Neural cell (in vitro differentiated cells): ENCODE measurements around the gene LILRB3. TPM values are rescaled to one million over a fixed set of nuclear protein-coding genes. Genes with fewer than 3 reads are reported as not detected.

Experiments
- H2AFZ ChIP-seq: fragments of 200-600, 300-800 bp; sonication (generic), shearing (Covaris generic); 2 replicates; pipeline ENCODE4 v1.6.0; 2014; ENCODE audit warnings: low read depth, mild to moderate bottlenecking, antibody characterized with exemption, low read length, moderate library complexity
- H3F3A ChIP-seq: fragments of 200-600 bp; shearing (Covaris generic); 2 replicates; pipeline ENCODE4 v1.6.1; 2016; ENCODE audit warnings: mild to moderate bottlenecking, moderate library complexity, mixed read lengths, antibody characterized with exemption, low read length; ENCODE audit not compliant: insufficient read depth, poor library complexity, severe bottlenecking
- H3K27ac ChIP-seq: fragments of 200-600, 300-800 bp; sonication (generic), shearing (Covaris generic); 2 replicates; pipeline ENCODE4 v1.5.1; 2014; ENCODE audit warnings: mild to moderate bottlenecking, low read length, moderate library complexity
- H3K27me3 ChIP-seq: fragments of 300-800, 200-600 bp; sonication (generic), shearing (Covaris generic); 2 replicates; pipeline ENCODE4 v1.6.0; 2014; ENCODE audit warnings: mild to moderate bottlenecking, low read depth, low read length, moderate library complexity; ENCODE audit not compliant: insufficient read depth
- H3K36me3 ChIP-seq: fragments of 300-800, 200-600 bp; sonication (generic), shearing (Covaris generic); 2 replicates; pipeline ENCODE4 v1.5.1; 2014; ENCODE audit warnings: mild to moderate bottlenecking, antibody characterized with exemption, low read length, moderate library complexity; ENCODE audit not compliant: insufficient read depth
- H3K4me2 ChIP-seq: fragments of 300-800, 200-600 bp; sonication (generic), shearing (Covaris generic); 2 replicates; pipeline ENCODE4 v1.6.0; 2014; ENCODE audit warnings: mild to moderate bottlenecking, low read length
- H3K4me3 ChIP-seq: fragments of 300-800, 200-600 bp; sonication (generic), shearing (Covaris generic); 2 replicates; pipeline ENCODE4 v1.5.1; 2014; ENCODE audit warnings: mild to moderate bottlenecking, low read length, moderate library complexity
- H3K79me2 ChIP-seq: fragments of 200-600 bp; shearing (Covaris generic); replicated peaks from 2 replicates; pipeline ENCODE4 v1.6.0; 2014; ENCODE audit warnings: mild to moderate bottlenecking, low read length, moderate library complexity; ENCODE audit not compliant: insufficient read depth
- H3K9ac ChIP-seq: fragments of 300-800, 200-600 bp; sonication (generic), shearing (Covaris generic); 2 replicates; pipeline ENCODE4 v1.6.1; 2016; ENCODE audit warnings: mild to moderate bottlenecking, low read length, mixed read lengths
- H3K9me2 ChIP-seq: fragments of 200-600 bp; shearing (Covaris generic); 2 replicates; pipeline ENCODE4 v1.6.1; 2016; ENCODE audit warnings: mild to moderate bottlenecking, low read length, mixed read lengths; ENCODE audit not compliant: insufficient read depth
- H3K9me3 ChIP-seq: fragments of 200-600, 300-800 bp; sonication (generic), shearing (Covaris generic); 2 replicates; pipeline ENCODE4 v1.6.1; 2016; ENCODE audit warnings: mild to moderate bottlenecking, mixed run types, low read length, moderate library complexity, mixed read lengths
- H4K20me1 ChIP-seq: fragments of 200-600 bp; shearing (Covaris generic); 2 replicates; pipeline ENCODE4 v1.6.1; 2016; ENCODE audit warnings: mild to moderate bottlenecking, mixed run types; ENCODE audit not compliant: insufficient read depth
- CTCF ChIP-seq: fragments of 450-650 bp; IDR thresholded peaks from 2 replicates; pipeline ENCODE4 v1.5.1; 2014; ENCODE audit warnings: antibody characterized with exemption, mild to moderate bottlenecking, moderate library complexity; ENCODE audit not compliant: poor library complexity, severe bottlenecking
- EP300 ChIP-seq: fragments of 450-650 bp; conservative IDR thresholded peaks from 2 replicates; pipeline ENCODE4 v1.6.1; 2014; ENCODE audit warnings: antibody characterized with exemption, mild to moderate bottlenecking, moderate library complexity; ENCODE audit not compliant: poor library complexity, severe bottlenecking
- EZH2 ChIP-seq: fragments of 200-600, 300-800 bp; shearing (Covaris generic), sonication (generic); IDR thresholded peaks from 2 replicates; pipeline ENCODE4 v1.6.1; 2014; ENCODE audit warnings: antibody characterized with exemption, low read length, borderline replicate concordance, mild to moderate bottlenecking; ENCODE audit not compliant: insufficient read depth, poor library complexity, severe bottlenecking
- MXI1 ChIP-seq: fragments of 450-650 bp; conservative IDR thresholded peaks from 2 replicates; pipeline ENCODE4 v1.6.1; 2014; ENCODE audit warnings: antibody characterized with exemption, mild to moderate bottlenecking; ENCODE audit not compliant: poor library complexity, severe bottlenecking
- POLR2AphosphoS5 ChIP-seq: IDR thresholded peaks from 2 replicates; pipeline ENCODE4 v1.6.1; 2012
- RAD21 ChIP-seq: fragments of 450-650 bp; conservative IDR thresholded peaks from 2 replicates; pipeline ENCODE4 v1.6.1; 2014; ENCODE audit warnings: antibody characterized with exemption, mild to moderate bottlenecking, moderate library complexity
- REST ChIP-seq: IDR thresholded peaks from 2 replicates; pipeline ENCODE4 v1.6.1; 2012; ENCODE audit warnings: borderline replicate concordance
- SMC3 ChIP-seq: fragments of 450-650 bp; conservative IDR thresholded peaks from 2 replicates; pipeline ENCODE4 v1.6.1; 2014; ENCODE audit warnings: antibody characterized with exemption, mild to moderate bottlenecking, moderate library complexity; ENCODE audit not compliant: poor library complexity
- TAF1 ChIP-seq: IDR thresholded peaks from 2 replicates; pipeline ENCODE4 v1.6.1; 2012; ENCODE audit warnings: low read depth
- polyA plus RNA-seq: library from polyadenylated mRNA; depleted of rRNA; stranded (reverse); fragments of >200 nt; gene quantifications from 2 replicates; pipeline ENCODE4 v1.2.3, GENCODE V29; 2014

The LILRB3 gene
- polyA plus RNA-seq, 1 donor from 2014 or later, result not detected

DNA sequence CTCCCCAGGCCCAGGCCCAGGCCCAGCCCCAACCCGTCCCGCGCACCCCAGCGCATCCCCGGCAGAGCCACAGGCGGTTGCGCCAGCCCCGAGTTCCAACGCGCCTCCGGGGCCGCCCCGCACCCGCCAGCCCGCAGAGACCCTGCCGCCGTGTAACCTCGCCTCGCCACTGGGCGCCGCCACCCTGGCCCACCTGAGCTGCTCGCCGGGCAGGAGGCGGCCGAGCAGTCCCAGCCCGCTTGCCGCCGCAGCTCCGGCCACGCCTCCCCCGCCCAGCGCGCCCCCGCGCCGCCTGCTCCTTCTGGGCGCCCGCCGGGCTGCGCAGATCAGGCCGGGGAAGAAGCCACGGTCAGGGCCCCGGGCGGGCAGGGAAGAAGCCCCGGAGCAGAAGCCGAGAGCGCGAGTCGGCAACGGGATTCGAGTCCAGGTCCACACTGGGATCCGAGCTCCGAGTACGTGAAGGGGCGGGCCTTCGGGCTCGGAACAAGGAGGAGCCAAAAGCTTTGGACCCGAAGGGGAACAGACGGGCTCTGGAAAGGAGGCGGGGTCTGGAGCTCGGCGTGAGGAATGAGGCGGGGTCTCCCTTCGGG lies 33.6 kb downstream of the LILRB3 start, which contains the start of gene MBOAT7:
Gene MBOAT7 (minus strand): TSS at position 436 of the 590 bp plus-strand sequence. CDS start 1,072 bp downstream, outside the sequence.
- no peaks in the 10 kb centered on the region for H4K20me1 ChIP-seq
- no peaks in the 10 kb centered on the region for H3K27me3 ChIP-seq
- peak within 1 kb of the TSS; percentile 99 for H3K4me3 ChIP-seq
- peak within 1 kb of the TSS; percentile 70 for H3K4me2 ChIP-seq
- no peaks in the 10 kb centered on the region for H3K9me3 ChIP-seq
- H3K27ac ChIP-seq, result peak within 1 kb of the TSS; percentile 95
- peak; percentile 90 for TF ChIP-seq MXI1
- TF ChIP-seq REST, result peak; percentile 58
- TF ChIP-seq EZH2, result no peak
- peak; percentile 64 for TF ChIP-seq EP300
- TF ChIP-seq SMC3, result peak; percentile 71
- peak; percentile 79 for TF ChIP-seq POLR2AphosphoS5
- peak; percentile 64 for TF ChIP-seq RAD21
- peak; percentile 77 for TF ChIP-seq CTCF
- TF ChIP-seq TAF1, result peak; percentile 53
- H3F3A ChIP-seq, result no peaks in the 10 kb centered on the region
- peak within 1 kb of the TSS; percentile 92 for H3K9ac ChIP-seq
- H2AFZ ChIP-seq, result peak within 1 kb of the TSS; percentile 95
- no peaks in the 10 kb centered on the region for H3K36me3 ChIP-seq
- H3K9me2 ChIP-seq, result no peaks in the 10 kb centered on the region
- H3K79me2 ChIP-seq, result peaks cover 18% of the 10 kb centered on the region

DNA sequence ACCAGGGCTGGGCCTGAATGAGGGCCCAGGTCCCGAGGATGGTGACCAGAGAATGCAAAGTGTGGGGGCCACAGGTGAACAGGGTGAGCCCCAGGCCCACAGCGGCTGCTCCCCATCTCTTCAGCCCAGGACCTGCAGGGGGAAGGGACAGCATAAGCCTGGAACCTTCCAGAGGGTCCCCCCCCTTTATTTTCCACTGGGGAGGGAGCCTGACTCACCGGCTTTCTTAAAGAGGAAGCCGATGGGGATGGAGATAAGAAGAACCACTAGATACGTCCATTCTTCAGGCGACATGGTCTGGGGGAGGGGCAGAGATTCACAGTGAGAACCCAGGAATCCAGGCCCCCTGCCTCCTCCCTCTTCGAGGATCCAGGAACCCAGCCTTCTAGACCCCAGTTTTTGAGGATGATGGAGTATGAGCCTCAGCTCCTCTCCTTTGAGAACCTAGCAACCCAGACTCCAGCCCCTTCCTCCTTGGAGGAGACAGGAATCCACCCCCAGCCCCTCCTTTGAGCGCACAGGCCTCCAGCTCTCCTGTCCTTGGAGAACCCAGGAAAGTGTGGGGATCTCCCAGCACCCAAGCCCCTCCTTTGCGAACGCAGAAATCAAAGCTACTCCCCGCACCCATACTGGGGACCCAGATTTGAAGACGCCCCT lies 34.5 kb downstream of the LILRB3 start:
- no peaks in the 10 kb centered on the region for H3F3A ChIP-seq
- peak overlapping the region; percentile 99 for H3K4me3 ChIP-seq
- no peaks in the 10 kb centered on the region for H3K36me3 ChIP-seq
- no peak overlapping the region for H2AFZ ChIP-seq
- peak overlapping the region; percentile 87 for H3K27ac ChIP-seq
- H3K9ac ChIP-seq, result peak overlapping the region; percentile 89
- H3K79me2 ChIP-seq, result peaks cover 18% of the 10 kb centered on the region
- peak overlapping the region; percentile 70 for H3K4me2 ChIP-seq
- TF ChIP-seq EZH2 (no peak), REST (no peak), MXI1 (no peak), EP300 (no peak), TAF1 (no peak)
- H3K27me3 ChIP-seq, result no peaks in the 10 kb centered on the region
- no peaks in the 10 kb centered on the region for H3K9me3 ChIP-seq
- H4K20me1 ChIP-seq, result no peaks in the 10 kb centered on the region
- H3K9me2 ChIP-seq, result no peaks in the 10 kb centered on the region
